Stimulated activated CD4-positive, alpha-beta T cell treated with anti-CD3 and anti-CD28 coated beads, Interleukin-4, amount 100 ng/mL, for 24 hours (primary cell): ENCODE data around the gene FOXN3.

Experiments used
- DNase-seq: peaks from one replicate; pipeline ENCODE4 v3.0.0-alpha.2; 2020

The FOXN3 gene

DNA sequence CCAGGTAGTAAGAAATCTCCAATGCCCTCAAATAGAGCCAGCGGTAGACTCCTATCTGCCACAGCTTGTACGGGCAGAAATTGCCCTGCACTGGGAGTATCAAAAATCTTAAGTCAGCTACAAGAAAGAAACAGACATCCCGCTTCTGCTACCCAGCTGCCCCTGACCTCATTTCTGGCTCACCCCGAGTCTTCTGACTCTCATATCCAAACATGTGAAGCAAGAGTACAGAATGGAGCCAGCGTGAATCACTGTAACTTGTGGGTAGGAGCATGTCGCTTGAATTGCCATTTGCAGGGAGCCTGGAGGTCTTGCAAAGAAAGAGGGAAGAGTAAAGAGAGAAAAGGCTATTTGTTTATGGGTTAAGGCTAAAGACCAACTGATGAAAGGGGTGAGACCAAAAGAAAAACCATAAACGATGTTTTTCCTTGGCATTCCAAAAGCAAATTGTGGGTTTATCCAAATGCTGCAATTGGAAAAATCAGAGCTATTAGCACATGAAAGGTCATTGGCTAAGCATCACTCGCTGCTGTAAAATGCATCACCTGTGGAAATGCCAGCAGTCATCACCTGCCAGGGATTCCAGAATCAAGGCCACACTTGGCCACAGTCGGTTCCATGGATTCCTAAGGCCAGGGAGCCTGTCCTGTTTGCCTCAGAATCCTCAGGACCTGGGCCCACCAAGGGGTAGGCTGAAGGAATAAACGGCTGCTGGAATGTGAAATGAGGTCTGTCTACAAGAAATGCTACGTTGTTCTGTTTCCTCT, 86.6 kb downstream of the FOXN3 start:
- DNase-seq, result no peak

- DNase-seq, result no peak
Observed at GRCh38 chr14:89327771-89328212, 89.2 kb downstream of the FOXN3 start.

DNA sequence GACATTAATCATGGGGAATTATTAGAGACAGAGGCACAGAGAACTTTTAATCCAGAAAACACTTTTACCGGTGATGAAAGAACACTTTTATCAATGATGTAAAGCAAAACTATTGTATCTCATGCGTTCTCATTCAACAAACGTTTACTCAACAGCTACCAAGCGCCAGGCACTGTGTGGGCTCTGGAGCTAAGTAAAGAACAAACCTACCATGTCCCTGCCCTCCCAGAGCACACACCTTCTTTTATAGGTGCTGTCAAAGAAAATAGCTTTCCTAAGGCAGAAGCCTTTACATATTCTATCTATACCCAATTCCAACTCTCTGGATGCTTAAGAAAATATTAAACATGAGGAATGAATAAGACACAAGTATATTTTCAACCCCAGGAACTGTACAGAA, 91.1 kb downstream of the FOXN3 start:
- no peak for DNase-seq

DNA sequence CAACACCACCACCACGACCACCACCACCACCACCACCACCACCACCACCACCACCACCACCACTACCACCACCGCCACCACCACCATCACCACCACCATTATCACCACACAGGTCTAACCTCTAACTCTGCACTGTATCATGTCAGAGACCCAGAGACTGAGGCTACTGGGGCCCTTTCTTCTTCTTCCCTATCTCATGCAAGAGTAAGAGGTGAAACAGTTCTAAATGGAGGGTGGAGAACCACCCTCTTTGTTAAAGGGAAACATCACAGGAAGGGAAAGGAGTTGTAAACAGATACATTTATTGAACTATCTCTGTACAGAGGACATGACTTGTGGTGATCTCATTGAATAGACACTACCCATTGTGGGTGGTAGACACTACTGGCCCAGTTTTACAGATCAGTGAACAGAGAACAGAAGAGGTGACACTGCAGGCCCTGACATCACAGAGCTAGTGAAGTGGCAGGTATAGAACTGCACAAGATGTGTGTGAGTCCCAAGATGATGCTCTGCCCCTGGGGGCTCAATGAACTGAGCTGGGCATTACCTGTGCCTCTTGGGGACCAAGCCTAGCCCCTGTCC, 91.6 kb downstream of the FOXN3 start:
- no peak for DNase-seq

GRCh38 chr14:89324501-89325298, 92.3 kb downstream of the FOXN3 start:
- no peak for DNase-seq

GRCh38 chr14:89320381-89321000, 96.5 kb downstream of the FOXN3 start:
- no peak for DNase-seq

GRCh38 chr14:89319687-89320086, 97.3 kb downstream of the FOXN3 start:
- DNase-seq, result no peak

- no peak for DNase-seq
Observed at GRCh38 chr14:89317051-89317691, 99.9 kb downstream of the FOXN3 start.

DNA sequence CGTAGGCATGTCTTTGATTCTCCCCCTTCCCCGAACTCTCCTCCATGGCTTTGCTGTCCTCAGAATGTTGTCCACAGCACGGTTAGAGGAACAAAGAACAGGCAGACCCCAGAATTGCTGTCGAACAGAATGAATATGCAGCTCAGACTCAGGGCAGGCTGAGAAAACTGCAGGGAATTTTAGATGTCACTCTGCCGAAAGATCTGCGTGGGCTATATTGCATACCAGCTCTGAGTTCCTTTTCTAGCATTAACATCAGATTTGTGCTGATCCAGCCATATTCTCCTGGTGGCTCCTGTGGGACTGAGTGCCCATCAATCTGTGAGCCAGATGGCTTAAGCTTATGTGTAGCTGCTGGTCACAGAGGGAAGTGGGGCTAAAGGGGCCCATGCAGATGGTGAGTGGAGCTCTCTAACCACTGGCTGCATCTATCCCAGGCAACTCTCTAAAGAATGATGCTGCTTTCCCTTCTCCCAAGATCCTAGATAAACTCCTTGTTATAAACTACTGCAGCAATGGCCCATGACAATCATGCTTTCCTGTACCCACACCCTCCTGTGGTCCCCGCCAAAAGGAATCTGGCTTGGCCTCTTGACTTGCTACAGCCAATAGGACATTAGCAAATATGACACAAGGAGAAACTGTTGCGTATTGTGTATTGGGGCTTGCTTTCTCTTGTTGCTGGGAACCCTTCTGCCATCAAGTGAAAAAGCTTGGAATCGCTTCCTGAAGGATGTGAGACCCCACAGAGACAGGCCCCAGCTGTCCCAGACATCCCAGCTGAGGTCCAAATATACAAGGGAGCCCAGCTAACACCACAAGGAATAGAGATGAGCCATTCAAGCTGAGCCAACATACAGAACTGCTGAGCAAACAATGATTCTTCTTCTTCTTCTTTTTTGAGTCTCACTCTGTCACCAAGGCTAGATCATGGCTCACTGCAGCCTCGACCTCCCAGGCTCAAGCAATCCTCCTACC, 101.3 kb downstream of the FOXN3 start:
- DNase-seq, result no peak

DNA sequence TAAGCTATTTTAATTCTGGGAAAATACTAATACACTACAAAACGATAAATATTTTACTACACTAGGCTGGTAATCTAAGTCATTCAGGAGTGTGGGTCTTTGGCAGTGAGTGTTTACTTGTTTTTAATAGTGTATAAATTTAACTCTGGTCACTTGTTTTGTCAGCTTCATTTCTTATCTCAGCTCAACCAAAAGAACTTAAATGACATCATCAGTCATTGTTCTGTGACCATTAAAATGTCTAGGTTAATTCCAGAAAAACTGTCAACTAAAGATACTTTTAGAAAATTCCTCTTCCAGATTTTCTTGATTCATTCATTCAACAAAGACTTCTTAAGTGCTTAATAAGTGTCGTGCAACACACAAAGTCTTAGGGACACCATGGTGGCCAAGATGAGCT, 102.8 kb downstream of the FOXN3 start:
- no peak for DNase-seq

DNA sequence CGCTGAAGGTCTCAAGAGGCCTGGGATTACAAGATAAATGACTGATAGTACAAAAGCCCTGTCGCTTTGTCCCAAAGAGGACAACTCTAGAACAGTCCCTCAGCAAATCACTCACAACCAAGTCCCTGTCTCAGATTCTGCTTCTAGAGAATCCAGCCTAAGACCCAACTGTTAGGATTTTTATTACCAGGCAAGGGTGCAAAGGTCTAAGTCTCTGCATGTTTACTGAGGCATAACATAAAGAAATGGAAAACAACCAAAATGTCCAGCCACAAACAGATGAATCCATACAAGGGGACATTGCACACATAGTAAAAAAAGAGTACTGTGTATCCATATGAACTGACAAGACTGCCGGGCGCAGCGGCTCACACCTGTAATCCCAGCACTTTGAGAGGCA, 104.1 kb downstream of the FOXN3 start:
- no peak for DNase-seq

DNA sequence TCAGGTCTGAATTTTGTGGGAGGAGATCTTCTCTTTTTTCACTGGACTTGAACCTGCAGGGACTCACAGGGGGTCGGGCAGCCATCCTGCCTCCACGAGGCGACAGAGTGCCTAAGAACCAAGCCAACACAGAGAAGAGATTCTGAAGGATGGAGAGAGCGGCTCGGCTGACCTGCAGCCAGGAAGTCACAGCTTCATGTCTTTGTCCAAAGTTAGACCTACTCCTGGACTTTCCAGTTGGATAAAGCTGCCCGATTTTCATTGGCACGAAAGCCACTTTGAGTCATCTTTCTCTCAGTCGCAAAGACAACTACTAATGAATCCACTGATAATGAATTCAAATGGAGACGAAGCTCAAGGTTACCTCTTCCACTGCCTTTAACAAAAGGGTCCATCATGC, 106.8 kb downstream of the FOXN3 start:
- no peak for DNase-seq

GRCh38 chr14:89309670-89310177, 107.3 kb downstream of the FOXN3 start:
- no peak for DNase-seq

DNA sequence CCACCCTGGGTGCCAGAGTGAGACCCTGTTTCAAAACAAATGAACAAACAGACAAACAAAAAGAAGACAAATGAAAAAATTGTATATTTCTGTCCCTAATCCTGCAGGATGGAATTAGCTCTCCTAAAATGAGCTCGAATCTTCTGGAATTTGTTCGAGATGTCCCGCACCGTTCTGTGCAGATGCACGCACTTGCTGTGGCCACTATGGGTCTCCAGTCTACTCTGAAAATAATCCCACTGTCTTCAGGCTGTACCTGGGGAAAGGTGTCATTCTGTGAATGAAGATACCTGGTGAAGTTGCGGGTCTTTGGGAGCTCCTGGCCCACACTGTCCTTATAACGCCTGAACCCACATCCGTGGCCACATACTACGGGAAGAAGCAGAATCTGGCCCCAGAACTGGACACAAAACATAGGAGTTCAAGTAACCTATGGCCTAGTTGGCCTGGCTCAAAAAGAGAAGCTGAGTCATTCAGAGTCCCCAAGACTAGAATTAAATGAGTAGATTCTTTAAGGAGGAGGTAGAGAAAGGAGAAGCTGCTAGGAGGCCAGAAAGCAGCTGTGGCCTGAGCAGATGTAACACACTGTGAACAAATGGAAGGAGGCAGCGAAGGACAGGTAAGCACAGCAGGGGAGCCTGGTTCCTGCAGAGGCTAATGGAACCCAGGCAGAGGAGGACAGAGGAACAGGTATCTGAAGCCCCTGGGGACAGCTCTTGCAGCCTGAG, 108.6 kb downstream of the FOXN3 start:
- DNase-seq, result no peak

GRCh38 chr14:89307409-89307808, 109.6 kb downstream of the FOXN3 start:
- DNase-seq, result no peak

GRCh38 chr14:89304972-89305703, 111.9 kb downstream of the FOXN3 start:
- no peak for DNase-seq

DNA sequence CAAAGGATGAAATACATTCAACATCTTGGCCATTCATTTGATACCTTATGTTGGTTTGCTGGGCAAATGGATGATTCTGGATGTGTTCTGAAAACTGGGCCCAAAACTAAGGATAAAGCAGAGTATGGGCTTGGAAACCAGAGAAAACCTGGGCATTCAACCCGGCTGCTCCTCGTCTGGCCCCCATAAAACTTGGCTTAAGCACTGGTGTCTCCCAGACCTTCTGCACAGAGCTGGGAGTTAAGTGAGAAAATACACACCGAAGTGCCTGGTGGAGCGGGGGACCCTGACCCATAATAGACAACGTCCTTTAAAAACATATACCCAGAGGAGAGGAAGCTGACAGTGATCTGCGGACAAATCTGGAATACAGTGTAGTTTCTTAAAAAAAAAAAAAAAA, 112.5 kb downstream of the FOXN3 start:
- no peak for DNase-seq

DNA sequence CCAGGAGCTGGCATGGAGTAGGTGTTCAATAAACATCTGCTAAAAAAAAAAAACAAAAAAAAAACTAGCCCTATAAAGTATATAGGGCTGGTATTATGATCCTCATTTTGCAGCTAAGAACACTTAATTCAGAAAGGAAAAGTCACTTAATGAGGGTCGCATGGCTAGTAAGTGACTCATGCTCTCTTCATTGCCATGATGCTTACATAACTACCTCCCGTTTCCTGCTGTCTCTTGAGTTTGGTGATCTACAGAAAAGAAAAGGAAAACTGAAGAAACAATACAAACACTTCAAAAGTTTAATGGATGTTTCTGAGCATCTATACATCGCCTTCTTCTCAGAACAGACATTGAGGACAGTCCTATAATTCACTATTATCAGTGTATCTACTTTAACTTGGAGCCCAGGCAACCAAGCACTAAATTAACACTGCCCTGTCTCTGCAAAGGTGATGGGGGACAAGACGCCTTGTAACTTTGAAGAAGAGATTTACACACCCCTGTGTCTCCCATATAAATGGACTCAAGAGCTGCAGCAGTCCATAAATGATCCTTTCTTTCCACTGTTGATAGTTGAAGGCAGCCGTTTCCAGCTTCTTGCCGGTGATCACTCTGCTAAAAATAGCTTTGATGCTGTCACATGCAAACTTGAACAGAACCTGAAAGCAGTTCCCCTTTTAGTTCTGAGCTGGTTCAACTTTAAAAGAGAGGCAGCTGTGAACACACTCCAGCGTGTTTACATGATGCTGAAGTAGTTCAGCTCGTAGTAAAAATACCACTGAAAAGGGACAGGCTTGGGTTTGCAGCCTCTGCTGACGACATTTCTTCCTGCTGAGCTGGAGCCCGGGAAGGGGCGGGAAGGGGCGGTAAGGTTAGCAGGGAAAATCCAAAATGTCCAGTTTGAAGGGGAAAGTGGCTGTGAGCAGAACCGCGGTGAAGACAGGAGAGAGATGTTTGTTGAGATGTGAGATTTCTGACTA, 113.3 kb downstream of the FOXN3 start:
- no peak for DNase-seq
